GM12875 (cell line): Measurements from ENCODE around the gene TPD52L1.
A peak's percentile ranks its signal among the peaks of the same experiment; 100 is the strongest.

Source experiments
- H3K4me3 ChIP-seq: one replicate; pipeline ENCODE4 v1.5.1; 2011; ENCODE audit warnings: low read depth, low read length, control low read depth
- CTCF ChIP-seq: IDR thresholded peaks from 2 replicates; pipeline ENCODE4 v1.5.1; 2011; ENCODE audit warnings: low read depth, mild to moderate bottlenecking, control low read depth, inconsistent platforms, low read length, moderate library complexity, borderline replicate concordance; ENCODE audit not compliant: insufficient read depth

TPD52L1 gene

GRCh38 chr6:125299257-125299656 lies 145.7 kb downstream of the TPD52L1 start:
- no peak overlapping the region for H3K4me3 ChIP-seq

DNA sequence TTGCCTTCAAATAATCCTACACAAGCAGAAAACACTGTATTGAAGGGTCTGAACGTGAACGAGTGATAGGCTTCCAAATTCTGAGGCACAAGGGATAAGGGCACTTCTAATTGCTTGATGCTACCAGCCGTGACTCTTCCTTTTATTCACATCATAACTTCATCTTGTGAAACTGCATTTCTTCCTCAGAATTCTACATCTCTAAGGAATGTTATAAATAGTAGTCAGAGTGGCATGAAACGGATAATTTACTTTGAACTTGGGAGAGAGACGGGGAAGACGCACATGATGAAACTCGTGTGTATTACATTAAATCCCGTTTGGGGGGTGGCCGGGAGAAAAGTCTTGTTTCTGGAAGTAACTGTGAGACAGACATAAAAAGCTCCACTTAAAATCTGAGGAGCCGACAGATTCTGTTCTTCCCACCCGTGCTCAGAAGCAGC lies 147.4 kb downstream of the TPD52L1 start:
- TF ChIP-seq CTCF: no peak
- H3K4me3 ChIP-seq: peak overlapping the region; percentile 59

More at GRCh38 chr6:125299257-125299656, 145.7 kb downstream of the TPD52L1 start:
- no peak for TF ChIP-seq CTCF

DNA sequence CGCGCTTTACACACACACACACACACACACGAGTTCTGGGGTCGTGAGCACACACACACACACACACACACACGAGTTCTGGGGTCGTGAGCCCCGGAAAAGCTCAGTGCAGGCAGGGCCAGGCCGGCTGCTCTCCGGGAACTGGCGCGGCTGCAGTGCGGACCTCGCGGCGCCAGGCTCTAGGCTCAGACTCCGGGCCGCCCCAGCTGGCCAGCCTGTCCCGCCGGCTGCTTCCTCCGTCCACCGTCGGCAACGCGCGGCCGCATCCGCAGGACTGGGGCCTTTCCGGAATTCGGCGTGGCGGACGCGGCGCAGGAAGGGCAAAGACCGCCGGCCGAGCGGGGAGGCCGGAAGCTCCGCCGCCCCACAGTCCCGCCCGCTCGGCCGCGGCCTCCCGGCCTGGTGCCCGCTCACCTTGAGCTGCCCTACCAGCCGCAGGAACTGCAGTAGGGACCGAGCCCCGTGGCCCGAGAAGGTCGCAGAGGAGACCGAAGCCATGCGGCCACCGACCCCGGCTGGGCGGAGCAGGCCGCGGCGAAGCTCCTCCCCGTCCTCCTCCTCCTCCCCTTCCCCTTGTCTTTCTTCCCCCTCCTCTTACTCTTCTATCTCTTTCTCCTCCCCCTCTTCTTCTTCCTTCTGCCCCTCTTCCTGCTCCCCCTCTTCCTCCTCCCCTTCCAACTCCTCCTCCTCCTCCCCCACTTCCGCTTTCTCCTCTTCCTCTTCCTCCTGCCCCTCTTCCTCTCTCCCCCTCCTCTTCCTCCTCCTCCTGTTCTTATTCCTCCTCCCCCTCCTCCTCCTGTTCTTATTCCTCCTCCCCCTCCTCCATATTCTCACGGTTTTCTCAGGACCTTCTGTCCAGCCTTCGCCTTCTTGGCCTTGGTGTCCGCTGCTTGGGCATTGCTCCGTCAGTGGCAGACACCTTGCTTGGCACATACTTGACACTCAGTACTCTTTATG lies 148.1 kb downstream of the TPD52L1 start, which contains the start of gene HDDC2:
TSS of gene HDDC2 (minus strand) at position 533 of the 957 bp plus-strand sequence. CDS start at position 498, 35 bp downstream.
- peak within 1 kb of the TSS; percentile 59 for H3K4me3 ChIP-seq
- TF ChIP-seq CTCF: no peak

DNA sequence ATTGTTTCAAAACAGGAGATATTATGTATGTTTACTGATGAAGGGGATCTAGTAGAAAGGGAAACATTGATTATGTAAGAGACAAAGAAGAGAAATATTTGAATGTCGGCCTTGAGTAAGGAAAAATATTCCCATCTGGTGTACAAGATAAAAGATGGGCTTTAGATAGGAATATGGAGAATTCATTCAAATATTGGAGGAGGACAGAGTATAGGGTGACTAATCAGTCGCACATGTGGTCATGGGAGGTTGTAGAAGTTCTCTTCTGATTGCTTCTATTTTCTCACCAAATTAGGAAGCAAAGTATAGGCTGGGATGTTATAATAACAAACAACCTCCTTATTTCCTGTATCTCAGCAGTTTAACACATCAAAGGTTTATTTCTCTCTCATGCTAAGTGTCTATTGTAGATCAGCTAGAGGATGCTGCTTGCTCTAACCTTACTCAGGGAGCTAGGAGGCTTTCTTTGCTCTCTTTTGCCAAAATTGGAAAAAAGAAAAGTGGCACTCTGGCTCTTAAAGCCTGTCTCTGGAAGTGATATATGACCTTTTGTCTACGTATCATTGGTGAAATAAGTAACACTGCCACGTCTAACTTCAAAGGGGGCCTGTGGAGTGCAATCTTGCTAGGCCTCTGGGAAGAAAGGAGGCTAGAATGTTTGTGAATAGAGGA lies 149.4 kb downstream of the TPD52L1 start:
- no peak for TF ChIP-seq CTCF
- H3K4me3 ChIP-seq: no peak overlapping the region

- TF ChIP-seq CTCF: no peak
- no peak overlapping the region for H3K4me3 ChIP-seq
These were observed 149.9 kb downstream of the TPD52L1 start for GRCh38 chr6:125303512-125303854.

DNA sequence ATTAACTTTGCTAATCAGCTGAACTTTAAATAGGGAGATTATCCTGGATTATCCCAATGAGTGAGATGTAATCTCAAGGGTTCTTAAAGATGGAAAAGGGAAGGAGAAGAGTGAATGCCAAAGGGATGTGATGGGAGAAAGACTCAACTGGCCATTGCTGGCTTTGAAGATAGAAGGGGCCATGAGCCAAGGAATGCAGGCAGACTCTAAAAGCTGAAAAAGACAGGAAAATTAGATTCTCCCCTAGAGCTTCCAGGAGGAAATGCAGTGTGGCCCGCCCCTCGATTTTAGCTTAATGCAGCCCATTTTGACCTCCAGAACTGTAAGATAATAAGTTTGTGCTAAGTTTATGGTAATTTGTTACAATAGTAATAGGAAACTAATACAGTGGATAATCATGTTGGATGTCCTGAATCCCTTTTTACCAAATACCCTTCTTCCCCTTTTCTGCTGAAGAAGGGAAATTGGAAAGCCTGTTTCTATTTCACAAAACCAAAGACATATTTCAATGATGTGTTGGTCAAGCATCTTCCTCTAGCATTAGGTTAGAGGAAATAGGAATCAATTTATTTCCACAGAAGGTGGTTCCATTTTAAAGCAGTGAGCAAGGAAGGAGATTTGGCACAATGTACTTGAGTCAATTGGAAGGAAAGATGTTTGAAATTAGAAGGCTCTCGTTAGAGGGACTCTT lies 151.5 kb downstream of the TPD52L1 start:
- no peak overlapping the region for H3K4me3 ChIP-seq
- TF ChIP-seq CTCF: no peak
